ENCODE data around the gene FANCE. TPM values are rescaled to one million over a fixed set of nuclear protein-coding genes. Genes with fewer than 3 reads are reported as not detected.

Gene FANCE
- total RNA-seq, 1 donor from 2014 or later, result 33.4 TPM

GRCh38 chr6:35483893-35484645, 31.9 kb downstream of the FANCE start:
- no peak for DNase-seq
- Mint-ChIP-seq H3K27me3 (ENCODE audit: unreplicated experiment) (peaks cover 6% of the 10 kb centered on the region), H3K4me3 (ENCODE audit: unreplicated experiment) (no peak overlapping the region), H3K4me1 (ENCODE audit: low read depth, unreplicated experiment) (peaks cover 16% of the 10 kb centered on the region), H3K27ac (ENCODE audit: unreplicated experiment) (no peak overlapping the region), H3K9me3 (ENCODE audit: unreplicated experiment) (peaks cover 4% of the 10 kb centered on the region), H3K36me3 (ENCODE audit: unreplicated experiment) (no peaks in the 10 kb centered on the region)
- no peak for TF ChIP-seq CTCF (IDR thresholded peaks at IDR 0.05; ENCODE audit: partially characterized antibody, unreplicated experiment)

GRCh38 chr6:35484921-35485392, 32.8 kb downstream of the FANCE start:
- Mint-ChIP-seq H3K9me3 (ENCODE audit: unreplicated experiment) (peaks cover 6% of the 10 kb centered on the region), H3K4me3 (ENCODE audit: unreplicated experiment) (no peak overlapping the region), H3K27me3 (ENCODE audit: unreplicated experiment) (peaks cover 6% of the 10 kb centered on the region), H3K27ac (ENCODE audit: unreplicated experiment) (peak overlapping the region; percentile 38), H3K4me1 (ENCODE audit: low read depth, unreplicated experiment) (peaks cover 17% of the 10 kb centered on the region), H3K36me3 (ENCODE audit: unreplicated experiment) (no peaks in the 10 kb centered on the region)
- DNase-seq, result no peak
- TF ChIP-seq CTCF (IDR thresholded peaks at IDR 0.05; ENCODE audit: partially characterized antibody, unreplicated experiment), result no peak

DNA sequence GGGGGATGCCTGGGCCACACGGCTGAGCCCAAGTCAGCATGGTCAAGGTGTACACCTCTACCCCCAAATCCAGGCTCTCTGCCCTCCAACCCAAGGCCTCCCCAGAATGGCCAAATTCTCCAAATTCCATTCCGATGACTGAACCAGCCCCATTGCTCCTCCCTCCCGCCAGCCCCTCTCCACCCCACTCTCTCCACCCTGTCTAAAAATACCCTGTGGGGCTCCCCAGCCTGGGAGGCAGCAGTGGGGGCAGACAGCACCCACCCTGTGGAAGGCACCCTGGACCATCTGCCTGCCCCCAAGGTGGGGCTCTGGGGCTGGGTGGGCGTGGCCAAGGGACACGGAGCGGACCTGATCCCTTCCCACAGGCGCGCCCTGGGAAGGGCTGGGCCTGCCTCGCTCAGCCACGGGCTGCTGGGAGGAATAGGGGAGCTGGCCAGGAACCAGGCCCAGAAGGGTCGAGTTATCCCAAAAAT, 33.3 kb downstream of the FANCE start:
- H3K27ac Mint-ChIP-seq (ENCODE audit: unreplicated experiment), result peak overlapping the region; percentile 55

GRCh38 chr6:35486005-35486925, 34.1 kb downstream of the FANCE start:
- H3K4me1 Mint-ChIP-seq (ENCODE audit: low read depth, unreplicated experiment), result peaks cover 21% of the 10 kb centered on the region
- peak; percentile 55 for DNase-seq
- peaks cover 10% of the 10 kb centered on the region for H3K9me3 Mint-ChIP-seq (ENCODE audit: unreplicated experiment)
- H3K36me3 Mint-ChIP-seq (ENCODE audit: unreplicated experiment), result no peaks in the 10 kb centered on the region
- peak overlapping the region; percentile 74 for H3K4me3 Mint-ChIP-seq (ENCODE audit: unreplicated experiment)
- peaks cover 4% of the 10 kb centered on the region for H3K27me3 Mint-ChIP-seq (ENCODE audit: unreplicated experiment)
- TF ChIP-seq CTCF (IDR thresholded peaks at IDR 0.05; ENCODE audit: partially characterized antibody, unreplicated experiment), result no peak
- H3K27ac Mint-ChIP-seq (ENCODE audit: unreplicated experiment), result peak overlapping the region; percentile 68

More for the DNA sequence above, 33.3 kb downstream of the FANCE start:
- DNase-seq, result peak; percentile 45
- H3K4me1 Mint-ChIP-seq (ENCODE audit: low read depth, unreplicated experiment), result peaks cover 19% of the 10 kb centered on the region
- H3K4me3 Mint-ChIP-seq (ENCODE audit: unreplicated experiment), result no peak overlapping the region
- no peaks in the 10 kb centered on the region for H3K36me3 Mint-ChIP-seq (ENCODE audit: unreplicated experiment)
- TF ChIP-seq CTCF (IDR thresholded peaks at IDR 0.05; ENCODE audit: partially characterized antibody, unreplicated experiment), result no peak
- H3K9me3 Mint-ChIP-seq (ENCODE audit: unreplicated experiment), result peaks cover 6% of the 10 kb centered on the region
- H3K27me3 Mint-ChIP-seq (ENCODE audit: unreplicated experiment), result peaks cover 6% of the 10 kb centered on the region
